H1 (cell line): ENCODE measurements around the gene NRXN3. TPM values are rescaled to one million over a fixed set of nuclear protein-coding genes. Genes with fewer than 3 reads are reported as not detected.

Source experiments
- CTCF ChIA-PET: fragments of 300-600 bp; sonication (Branson Sonifier 250); formaldehyde crosslinking; loops from one replicate; lab custom pipeline; 2021; ENCODE audit not compliant: partially characterized antibody; lab: Charles Lee
- POLR2A ChIA-PET: fragments of 300-600 bp; sonication (Branson Sonifier 250); formaldehyde crosslinking; loops from one replicate; lab custom pipeline; 2021; ENCODE audit warnings: inconsistent platforms; ENCODE audit not compliant: partially characterized antibody; lab: Charles Lee
- DNase-seq, 2 experiments: peaks; one replicate each; pipeline versions ENCODE4 v3.0.0 to v3.0.0-alpha.2; 2010 to 2022; ENCODE audit warnings: low spot score in 2 of 2, low read depth in 1 of 2, mixed read lengths in 1 of 2
- FAIRE-seq: peaks from 2 replicates; lab custom pipeline; 2011; peaks lifted over from hg19 to GRCh38; lab: Jason Lieb, UNC
- H2AFZ ChIP-seq: 2 replicates; pipeline ENCODE4 v1.8.1; 2012; ENCODE audit warnings: low read length, inconsistent platforms
- H2AK5ac ChIP-seq: 2 replicates; pipeline ENCODE4 v1.6.1; 2013; ENCODE audit warnings: low read depth, low read length
- H2BK120ac ChIP-seq: replicated peaks from 2 replicates; pipeline ENCODE3; 2013; ENCODE audit warnings: low read depth, low read length, inconsistent platforms
- H2BK12ac ChIP-seq: 2 replicates; pipeline ENCODE4 v1.6.1; 2013; ENCODE audit warnings: low read depth, low read length
- H2BK15ac ChIP-seq: 2 replicates; pipeline ENCODE4 v1.6.1; 2013; ENCODE audit warnings: low read length
- H2BK20ac ChIP-seq: 2 replicates; pipeline ENCODE4 v1.6.1; 2013; ENCODE audit warnings: low read length
- H2BK5ac ChIP-seq: 2 replicates; pipeline ENCODE4 v1.6.1; 2013; ENCODE audit warnings: low read depth, low read length
- H3K14ac ChIP-seq: 2 replicates; pipeline ENCODE4 v1.6.1; 2013; ENCODE audit warnings: inconsistent platforms; ENCODE audit not compliant: insufficient read length
- H3K18ac ChIP-seq: 2 replicates; pipeline ENCODE4 v1.6.1; 2013; ENCODE audit warnings: low read length; ENCODE audit errors: extremely low read depth
- H3K23ac ChIP-seq: 2 replicates; pipeline ENCODE4 v1.6.1; 2013; ENCODE audit warnings: inconsistent platforms; ENCODE audit not compliant: insufficient read length
- H3K23me2 ChIP-seq: 2 replicates; pipeline ENCODE4 v1.6.1; 2013; ENCODE audit warnings: low read depth, low read length
- H3K27ac ChIP-seq: 2 replicates; pipeline ENCODE4 v1.6.1; 2011; ENCODE audit warnings: low read depth, low read length, inconsistent platforms
- H3K27me3 ChIP-seq, 4 experiments: replicated peaks in 1 of 4; 1 replicate in 1 of 4; 2 replicates in 3 of 4; pipeline versions ENCODE4 v1.6.1 to v1.8.1; 2011 to 2013; ENCODE audit warnings: low read length in 3 of 4, mild to moderate bottlenecking in 3 of 4, inconsistent platforms in 2 of 4, mixed read lengths in 2 of 4, moderate library complexity in 1 of 4; ENCODE audit not compliant: control insufficient read depth in 3 of 4, insufficient read depth in 3 of 4; ENCODE audit errors: extremely low read depth in 1 of 4
- H3K36me3 ChIP-seq, 4 experiments: 2 replicates each; pipeline versions ENCODE4 v1.6.1 to v1.8.1; 2011 to 2013; ENCODE audit warnings: mild to moderate bottlenecking in 4 of 4, low read length in 3 of 4, moderate library complexity in 2 of 4, control low read depth in 1 of 4, inconsistent platforms in 1 of 4; ENCODE audit not compliant: insufficient read depth in 4 of 4, control insufficient read depth in 2 of 4
- H3K4ac ChIP-seq: replicated peaks from 2 replicates; pipeline ENCODE3; 2013; ENCODE audit warnings: low read length, low read depth, mixed read lengths, inconsistent platforms; ENCODE audit not compliant: insufficient read length
- H3K4me1 ChIP-seq, 4 experiments: replicated peaks in 1 of 4; 1 replicate in 1 of 4; 2 replicates in 3 of 4; pipeline versions ENCODE4 v1.6.1 to v1.8.1; 2011 to 2013; ENCODE audit warnings: low read length in 3 of 4, inconsistent platforms in 2 of 4, mixed read lengths in 1 of 4; ENCODE audit not compliant: insufficient read depth in 4 of 4, control insufficient read depth in 3 of 4
- H3K4me2 ChIP-seq, 2 experiments: 2 replicates each; pipeline versions ENCODE4 v1.6.1 to v1.8.1; 2011 to 2013; ENCODE audit warnings: low read depth in 2 of 2, low read length in 2 of 2, control low read depth in 1 of 2, inconsistent platforms in 1 of 2, mild to moderate bottlenecking in 1 of 2; ENCODE audit not compliant: insufficient read depth in 1 of 2
- H3K4me3 ChIP-seq, 4 experiments: fragments of 200-600, 300-600 bp in 1 of 4; sonication (generic), shearing (Covaris generic), sonication (Bioruptor Twin) in 1 of 4; 2 replicates each; pipeline versions ENCODE4 v1.5.1 to v1.8.1; 2011 to 2016; ENCODE audit warnings: low read length in 4 of 4, low read depth in 3 of 4, control low read depth in 2 of 4, inconsistent platforms in 2 of 4, mild to moderate bottlenecking in 2 of 4, mixed read lengths in 1 of 4, moderate library complexity in 1 of 4; ENCODE audit not compliant: insufficient read depth in 2 of 4; ENCODE audit errors: extremely low read depth in 1 of 4
- H3K56ac ChIP-seq: replicated peaks from 2 replicates; pipeline ENCODE3; 2013; ENCODE audit warnings: low read depth, mild to moderate bottlenecking, mixed read lengths, low read length, inconsistent platforms; ENCODE audit not compliant: insufficient read length
- H3K79me1 ChIP-seq: 2 replicates; pipeline ENCODE4 v1.6.1; 2013; ENCODE audit warnings: low read depth, low read length, control low read depth
- H3K79me2 ChIP-seq, 2 experiments: 2 replicates each; pipeline versions ENCODE4 v1.6.1 to v1.8.1; 2012 to 2013; ENCODE audit warnings: low read length in 2 of 2, mild to moderate bottlenecking in 2 of 2, inconsistent platforms in 1 of 2; ENCODE audit not compliant: insufficient read depth in 2 of 2, control insufficient read depth in 1 of 2
- H3K9ac ChIP-seq, 4 experiments: replicated peaks in 1 of 4; 1 replicate in 1 of 4; 2 replicates in 3 of 4; pipeline versions ENCODE4 v1.6.1 to v1.8.1; 2011 to 2013; ENCODE audit warnings: low read depth in 3 of 4, low read length in 3 of 4, control low read depth in 2 of 4, mild to moderate bottlenecking in 2 of 4, moderate library complexity in 2 of 4, inconsistent platforms in 1 of 4; ENCODE audit errors: extremely low read depth in 1 of 4
- H3K9me3 ChIP-seq, 2 experiments: 2 replicates each; pipeline versions ENCODE4 v1.6.1 to v1.8.1; 2012 to 2013; ENCODE audit warnings: mild to moderate bottlenecking in 2 of 2, moderate library complexity in 2 of 2, control low read depth in 1 of 2, inconsistent platforms in 1 of 2, low read depth in 1 of 2, low read length in 1 of 2, mixed read lengths in 1 of 2; ENCODE audit not compliant: insufficient read depth in 2 of 2
- H4K20me1 ChIP-seq, 2 experiments: replicated peaks in 1 of 2; 2 replicates each; pipeline versions ENCODE3 to v1.8.1; 2011 to 2013; ENCODE audit warnings: inconsistent platforms in 2 of 2, low read length in 2 of 2, mild to moderate bottlenecking in 1 of 2; ENCODE audit not compliant: insufficient read depth in 2 of 2, control insufficient read depth in 1 of 2
- H4K5ac ChIP-seq: 2 replicates; pipeline ENCODE4 v1.6.1; 2013; ENCODE audit warnings: low read length, low read depth, mixed read lengths, inconsistent platforms; ENCODE audit not compliant: insufficient read length
- H4K8ac ChIP-seq: 2 replicates; pipeline ENCODE4 v1.8.0; 2013; ENCODE audit warnings: mild to moderate bottlenecking, moderate library complexity, low read length, inconsistent platforms; ENCODE audit not compliant: insufficient read depth; ENCODE audit errors: extremely low read depth
- H4K91ac ChIP-seq: replicated peaks from 2 replicates; pipeline ENCODE3; 2013; ENCODE audit warnings: low read length, mixed read lengths, inconsistent platforms; ENCODE audit not compliant: insufficient read length
- BCL11A ChIP-seq, 2 experiments: IDR thresholded peaks; one replicate each; pipeline ENCODE4 v1.6.1; 2011; ENCODE audit warnings: low read depth in 2 of 2, low read length in 2 of 2, mild to moderate bottlenecking in 2 of 2
- BRCA1 ChIP-seq: IDR thresholded peaks from 2 replicates; pipeline ENCODE4 v1.6.1; 2012; ENCODE audit warnings: low read depth, low read length, improper control_type of control experiment
- GABPA ChIP-seq: IDR thresholded peaks from 2 replicates; pipeline ENCODE4 v1.6.1; 2011; ENCODE audit warnings: mild to moderate bottlenecking, low read length, moderate library complexity, borderline replicate concordance; ENCODE audit not compliant: insufficient read depth
- NANOG ChIP-seq: IDR thresholded peaks from 2 replicates; pipeline ENCODE4 v1.6.1; 2011; ENCODE audit warnings: low read length, low read depth, mild to moderate bottlenecking, inconsistent platforms; ENCODE audit not compliant: insufficient read depth, poor library complexity, severe bottlenecking
- RBBP5 ChIP-seq: IDR thresholded peaks from 2 replicates; pipeline ENCODE4 v1.7.1; 2012; ENCODE audit warnings: low read depth, mild to moderate bottlenecking, inconsistent platforms, low read length, moderate library complexity, borderline replicate concordance
- RNF2 ChIP-seq: fragments of 200-900, 300-1000 bp; sonication (generic); IDR thresholded peaks from 2 replicates; pipeline ENCODE4 v1.7.1; 2016; ENCODE audit warnings: borderline replicate concordance, low read depth, mild to moderate bottlenecking, antibody characterized with exemption, low read length; ENCODE audit not compliant: poor library complexity, severe bottlenecking; ENCODE audit errors: missing control alignments
- SP1 ChIP-seq: IDR thresholded peaks from 2 replicates; pipeline ENCODE4 v1.6.1; 2011; ENCODE audit warnings: low read depth, low read length
- USF2 ChIP-seq: IDR thresholded peaks from 2 replicates; pipeline ENCODE4 v1.6.1; 2011; ENCODE audit warnings: low read length, improper control_type of control experiment
- YY1 ChIP-seq: IDR thresholded peaks from 2 replicates; pipeline ENCODE4 v1.6.1; 2011; ENCODE audit warnings: low read depth, mild to moderate bottlenecking, low read length
- WGBS, 2 experiments: shearing (Covaris generic) in 1 of 2; methylation state at CpG; one replicate each; pipeline versions ENCODE4 v1.1.6 to v1.1.7; 2013 to 2015; ENCODE audit warnings: low lambda C conversion rate in 2 of 2, mixed read lengths in 2 of 2, inconsistent platforms in 1 of 2, low coverage in 1 of 2, missing lambda C conversion rate in 1 of 2; ENCODE audit not compliant: insufficient replicate concordance in 2 of 2, insufficient coverage in 1 of 2, insufficient read length in 1 of 2; ENCODE audit errors: extremely low coverage in 1 of 2, missing lambda C conversion rate in 1 of 2; 5-methylcytosine and 5-hydroxymethylcytosine counted together
- polyA plus RNA-seq, 7 experiments: library from polyadenylated mRNA; depleted of rRNA in 3 of 7; stranded (reverse) in 5 of 7; unstranded in 2 of 7; fragments of >200 nt in 5 of 7; fragments of 200-250 nt in 2 of 7; gene quantifications; 1 replicate in 5 of 7; 2 replicates in 1 of 7; 4 replicates in 1 of 7; pipeline versions ENCODE4 v1.2.1 to v1.2.3, GENCODE V29; 2011 to 2013; ENCODE audit warnings: missing spikeins in 2 of 7, mixed read lengths in 2 of 7
- total RNA-seq: library from RNA; stranded (reverse); fragmentation: NEBNext Ultra II Directional; extraction: Animal tissue kit (Norgen Biotek cat#: 25700); gene quantifications from 2 replicates; pipeline ENCODE4 v1.2.1, GENCODE V29; 2021

The NRXN3 gene
- total and polyA plus RNA-seq, 2 of the 8 experiments (the other 6 are each of a cell fraction or from before 2014, with no cell fraction given), result 2.6 to 4.1 TPM

DNA sequence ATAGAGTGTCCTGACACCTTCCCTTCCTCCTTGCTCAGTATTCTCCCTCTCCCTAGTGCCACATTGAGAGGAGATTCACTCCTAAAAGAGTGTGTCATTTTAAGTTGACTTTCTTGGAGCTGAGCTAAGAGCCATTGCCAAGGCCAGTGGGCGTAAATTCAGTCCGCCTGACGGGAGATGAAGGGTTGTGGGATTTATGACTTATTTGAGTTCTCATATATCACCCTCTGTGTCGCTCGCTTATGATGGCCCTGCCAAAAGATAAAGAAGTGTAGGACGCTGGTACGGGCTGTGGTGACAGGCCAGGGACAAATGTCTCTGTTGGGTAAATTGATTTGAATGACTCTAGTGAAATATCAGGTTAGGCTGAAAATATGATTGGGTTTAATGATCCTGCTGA, 867.4 kb downstream of the NRXN3 start:
- Histone ChIP-seq H3K56ac (no peak overlapping the region), H3K27me3 (no peaks in the 10 kb centered on the region), H2BK5ac (no peak overlapping the region), H4K91ac (no peak overlapping the region), H4K8ac (no peak overlapping the region), H3K79me1 (no peaks in the 10 kb centered on the region), H3K18ac (no peak overlapping the region), H2AK5ac (no peak overlapping the region), H3K9me3 (no peaks in the 10 kb centered on the region; a peak in 1 of 4 replicates), H2BK15ac (no peak overlapping the region), H3K4me2 (no peak overlapping the region), H3K79me2 (no peaks in the 10 kb centered on the region), H2BK120ac (no peak overlapping the region), H3K4me3 (no peak overlapping the region), H3K27ac (no peak overlapping the region), H3K23me2 (no peaks in the 10 kb centered on the region), H3K4me1 (no peaks in the 10 kb centered on the region), H3K23ac (no peak overlapping the region), H3K36me3 (no peaks in the 10 kb centered on the region), H3K4ac (no peak overlapping the region), H4K20me1 (no peaks in the 10 kb centered on the region), H3K9ac (no peak overlapping the region), H2AFZ (no peak overlapping the region), H4K5ac (no peak overlapping the region), H2BK12ac (no peak overlapping the region), H3K14ac (no peak overlapping the region), H2BK20ac (no peak overlapping the region)
- 94% methylated on average over 7 of the region's 7 CpGs; no CpG with 5 or more reads in 1 of the 2 experiments for WGBS, 2 experiments
- FAIRE-seq (no peak), DNase-seq (no peak)
- TF ChIP-seq YY1 (no peak), NANOG (no peak), GABPA (no peak), RNF2 (no peak), BRCA1 (no peak), RBBP5 (no peak), SP1 (no peak), BCL11A (IDR thresholded peaks at IDR 0.05; ENCODE audit: low read depth in 2 of 2, low read length in 2 of 2) (no peak), USF2 (no peak)
- CTCF ChIA-PET, result no interaction called here
- POLR2A ChIA-PET, result no interaction called here
